HEK293 (cell line): ENCODE data around the gene GAMT.

Experiments used
- BCL11B ChIP-seq: fragments of 450-650 bp; formaldehyde crosslinking; IDR thresholded peaks from 2 replicates; pipeline ENCODE4 v1.5.1; 2016; ENCODE audit warnings: low read depth, missing biosample characterization, missing genetic modification characterization
- BCL6B ChIP-seq: fragments of 450-650 bp; formaldehyde crosslinking; IDR thresholded peaks from 2 replicates; pipeline ENCODE4 v1.5.1; 2017; ENCODE audit warnings: missing biosample characterization, missing genetic modification characterization
- HOXA7 ChIP-seq: sonication (generic); formaldehyde crosslinking; IDR thresholded peaks from 2 replicates; pipeline ENCODE4 v1.8.1; 2022; ENCODE audit warnings: missing genetic modification reagents, borderline replicate concordance
- KLF1 ChIP-seq: fragments of 450-650 bp; formaldehyde crosslinking; IDR thresholded peaks from 2 replicates; pipeline ENCODE4 v1.5.1; 2016; ENCODE audit warnings: missing biosample characterization, missing genetic modification characterization
- PRDM10 ChIP-seq: fragments of 450-650 bp; formaldehyde crosslinking; IDR thresholded peaks from 2 replicates; pipeline ENCODE4 v1.5.1; 2016; ENCODE audit warnings: missing biosample characterization, missing genetic modification characterization
- PRDM6 ChIP-seq: fragments of 450-650 bp; formaldehyde crosslinking; IDR thresholded peaks from 2 replicates; pipeline ENCODE4 v1.5.1; 2017; ENCODE audit warnings: missing biosample characterization, missing genetic modification characterization
- SALL2 ChIP-seq: fragments of 450-650 bp; formaldehyde crosslinking; IDR thresholded peaks from 2 replicates; pipeline ENCODE4 v1.5.0; 2017; ENCODE audit warnings: missing biosample characterization, mild to moderate bottlenecking, missing genetic modification characterization, borderline replicate concordance
- SP2 ChIP-seq: fragments of 450-650 bp; formaldehyde crosslinking; IDR thresholded peaks from 2 replicates; pipeline ENCODE4 v1.5.1; 2016; ENCODE audit warnings: missing biosample characterization, missing genetic modification characterization
- TSHZ1 ChIP-seq: fragments of 450-650 bp; formaldehyde crosslinking; IDR thresholded peaks from 2 replicates; pipeline ENCODE4 v1.5.1; 2016; ENCODE audit warnings: missing biosample characterization, missing genetic modification characterization, borderline replicate concordance
- ZBTB10 ChIP-seq: fragments of 450-650 bp; formaldehyde crosslinking; IDR thresholded peaks from 2 replicates; pipeline ENCODE4 v1.5.1; 2016; ENCODE audit warnings: missing biosample characterization, missing genetic modification characterization
- ZNF121 ChIP-seq: fragments of 450-650 bp; formaldehyde crosslinking; IDR thresholded peaks from 2 replicates; pipeline ENCODE4 v1.5.1; 2016; ENCODE audit warnings: missing biosample characterization, missing genetic modification characterization
- ZNF157 ChIP-seq: fragments of 450-650 bp; formaldehyde crosslinking; IDR thresholded peaks from 2 replicates; pipeline ENCODE4 v1.5.1; 2016; ENCODE audit warnings: missing biosample characterization, missing genetic modification characterization
- ZNF174 ChIP-seq: fragments of 450-650 bp; formaldehyde crosslinking; IDR thresholded peaks from 2 replicates; pipeline ENCODE4 v1.5.0; 2017; ENCODE audit warnings: missing biosample characterization, mild to moderate bottlenecking, missing genetic modification characterization
- ZNF184 ChIP-seq: fragments of 450-650 bp; IDR thresholded peaks from 2 replicates; pipeline ENCODE4 v1.5.1; 2018; ENCODE audit warnings: missing biosample characterization, mild to moderate bottlenecking, missing genetic modification characterization
- ZNF24 ChIP-seq: fragments of 450-650 bp; formaldehyde crosslinking; IDR thresholded peaks from 2 replicates; pipeline ENCODE4 v1.5.1; 2016; ENCODE audit warnings: missing biosample characterization, missing genetic modification characterization
- ZNF624 ChIP-seq: fragments of 450-650 bp; formaldehyde crosslinking; IDR thresholded peaks from 2 replicates; pipeline ENCODE4 v1.5.1; 2017; ENCODE audit warnings: missing biosample characterization, missing genetic modification characterization
- ZNF660 ChIP-seq: fragments of 450-650 bp; IDR thresholded peaks from 2 replicates; pipeline ENCODE4 v1.5.1; 2018; ENCODE audit warnings: missing biosample characterization, mild to moderate bottlenecking, missing genetic modification characterization
- ZNF677 ChIP-seq: fragments of 450-650 bp; IDR thresholded peaks from 2 replicates; pipeline ENCODE4 v1.5.0; 2018; ENCODE audit warnings: missing biosample characterization, mild to moderate bottlenecking, missing genetic modification characterization, moderate library complexity
- ZNF692 ChIP-seq: fragments of 450-650 bp; formaldehyde crosslinking; IDR thresholded peaks from 2 replicates; pipeline ENCODE4 v1.5.1; 2016; ENCODE audit warnings: missing biosample characterization, missing genetic modification characterization
- ZNF707 ChIP-seq: fragments of 450-650 bp; formaldehyde crosslinking; IDR thresholded peaks from 2 replicates; pipeline ENCODE4 v1.5.1; 2016; ENCODE audit warnings: missing biosample characterization, missing genetic modification characterization
- ZNF792 ChIP-seq: fragments of 450-650 bp; formaldehyde crosslinking; IDR thresholded peaks from 2 replicates; pipeline ENCODE4 v1.5.1; 2016; ENCODE audit warnings: missing biosample characterization, missing genetic modification characterization
- ZNF830 ChIP-seq: fragments of 450-650 bp; IDR thresholded peaks from 2 replicates; pipeline ENCODE4 v1.5.0; 2018; ENCODE audit warnings: missing biosample characterization, missing genetic modification characterization, low read depth, mild to moderate bottlenecking, moderate library complexity
- ZSCAN18 ChIP-seq: fragments of 450-650 bp; formaldehyde crosslinking; IDR thresholded peaks from 2 replicates; pipeline ENCODE4 v1.5.1; 2016; ENCODE audit warnings: missing biosample characterization, missing genetic modification characterization

The GAMT gene

GRCh38 chr19:1445185-1445931 is 44.0 kb upstream of the GAMT start (continued):
- TF ChIP-seq BCL6B (tag by site-specific recombination), result no peak
- peak; percentile 75 for TF ChIP-seq KLF1 (tag by site-specific recombination)
- TF ChIP-seq ZBTB10 (tag by site-specific recombination), result peak; percentile 90
- no peak for TF ChIP-seq SALL2 (tag by site-specific recombination)
- TF ChIP-seq ZNF692 (tag by site-specific recombination), result 0 out of 2 replicates have a peak, but pooled peaks have one; percentile 79
- TF ChIP-seq ZNF174 (tag by site-specific recombination), result no peak
- peak; percentile 83 for TF ChIP-seq ZNF660 (tag by site-specific recombination)
- TF ChIP-seq ZNF792, result peak; percentile 99
- TF ChIP-seq ZNF677 (tag by site-specific recombination), result peak; percentile 34; the same call in 1 of the 2 replicates
- no peak for TF ChIP-seq PRDM6
- TF ChIP-seq ZNF157 (tag by site-specific recombination), result no peak
- TF ChIP-seq ZNF24 (tag by site-specific recombination), result peak; percentile 97
- no peak for TF ChIP-seq ZNF707 (tag by site-specific recombination)
- peak; percentile 20; the same call in 1 of the 2 replicates for TF ChIP-seq ZSCAN18 (tag by site-specific recombination)
- TF ChIP-seq ZNF184, result peak; percentile 36; the same call in 1 of the 2 replicates
- no peak for TF ChIP-seq ZNF830 (tag by site-specific recombination)
- TF ChIP-seq PRDM10 (tag by site-specific recombination), result no peak
- no peak for TF ChIP-seq HOXA7 (CRISPR knock-in tag)
- TF ChIP-seq SP2 (tag by site-specific recombination), result peak; percentile 59
- TF ChIP-seq ZNF121 (tag by site-specific recombination), result no peak
- TF ChIP-seq BCL11B (tag by site-specific recombination), result peak; percentile 96
- TF ChIP-seq TSHZ1 (tag by site-specific recombination), result peak; percentile 46; the same call in 1 of the 2 replicates
- no peak for TF ChIP-seq ZNF624
